Measurements from ENCODE around the gene VCX3A. TPM values are rescaled to one million over a fixed set of nuclear protein-coding genes. Genes with fewer than 3 reads are reported as not detected.

Gene VCX3A
- total RNA-seq, 1 donor from 2014 or later: not detected

- no peaks in the 10 kb centered on the region for H3K36me3 ChIP-seq
- TF ChIP-seq CTCF (IDR thresholded peaks at IDR 0.05): no peak
- DNase-seq (ENCODE audit: low spot score in 2 of 2): no peak
Observed at GRCh38 chrX:6545712-6546111, 10.8 kb upstream of the VCX3A start.

GRCh38 chrX:6526564-6527136 is 8.3 kb downstream of the VCX3A start:
- Histone ChIP-seq H3K4me1 (no peaks in the 10 kb centered on the region), H3K9me3 (no peaks in the 10 kb centered on the region), H3K4me3 (no peak overlapping the region), H3K27me3 (no peaks in the 10 kb centered on the region), H3K36me3 (no peaks in the 10 kb centered on the region), H3K27ac (no peak overlapping the region)
- TF ChIP-seq CTCF (IDR thresholded peaks at IDR 0.05): no peak
- DNase-seq (ENCODE audit: low spot score in 2 of 2): no peak
- intact Hi-C loops (cut with DNase I): no loop called here

More at GRCh38 chrX:6545712-6546111, 10.8 kb upstream of the VCX3A start:
- Histone ChIP-seq H3K4me3 (no peak overlapping the region), H3K4me1 (no peaks in the 10 kb centered on the region), H3K27me3 (no peaks in the 10 kb centered on the region), H3K27ac (no peak overlapping the region), H3K9me3 (no peaks in the 10 kb centered on the region)
- intact Hi-C loops (cut with DNase I): no loop called here

GRCh38 chrX:6517376-6517775 is 17.5 kb downstream of the VCX3A start:
- TF ChIP-seq CTCF (IDR thresholded peaks at IDR 0.05): no peak

GRCh38 chrX:6506444-6506843 is 28.5 kb downstream of the VCX3A start:
- no peak for TF ChIP-seq CTCF (IDR thresholded peaks at IDR 0.05)
- H3K4me3 ChIP-seq: no peak overlapping the region
- no peaks in the 10 kb centered on the region for H3K9me3 ChIP-seq
- no peak overlapping the region for H3K27ac ChIP-seq
- intact Hi-C loops (cut with DNase I): no loop called here
- H3K27me3 ChIP-seq: no peaks in the 10 kb centered on the region
- H3K4me1 ChIP-seq: no peaks in the 10 kb centered on the region
- DNase-seq (ENCODE audit: low spot score in 2 of 2): no peak
- no peaks in the 10 kb centered on the region for H3K36me3 ChIP-seq

More at GRCh38 chrX:6517376-6517775, 17.5 kb downstream of the VCX3A start:
- H3K27me3 ChIP-seq: no peaks in the 10 kb centered on the region
- no peak overlapping the region for H3K4me3 ChIP-seq
- no peak for DNase-seq (ENCODE audit: low spot score in 2 of 2)
- no peaks in the 10 kb centered on the region for H3K4me1 ChIP-seq
- H3K27ac ChIP-seq: no peak overlapping the region
- intact Hi-C loops (cut with DNase I): no loop called here
- no peaks in the 10 kb centered on the region for H3K36me3 ChIP-seq
- H3K9me3 ChIP-seq: peaks cover 0 to 5% of the 10 kb centered on the region in 2 donors

- Histone ChIP-seq H3K27ac (no peak overlapping the region), H3K4me3 (no peak overlapping the region), H3K9me3 (no peaks in the 10 kb centered on the region), H3K27me3 (no peaks in the 10 kb centered on the region), H3K36me3 (no peaks in the 10 kb centered on the region), H3K4me1 (no peaks in the 10 kb centered on the region)
- intact Hi-C loops (cut with DNase I): no loop called here
- DNase-seq (ENCODE audit: low spot score in 2 of 2): no peak
- no peak for TF ChIP-seq CTCF (IDR thresholded peaks at IDR 0.05)
Observed at GRCh38 chrX:6505960-6506359, 29.0 kb downstream of the VCX3A start.

- H3K9me3 ChIP-seq: no peaks in the 10 kb centered on the region
Observed at GRCh38 chrX:6500719-6501118, 34.2 kb downstream of the VCX3A start.

More at GRCh38 chrX:6500719-6501118, 34.2 kb downstream of the VCX3A start:
- TF ChIP-seq CTCF (IDR thresholded peaks at IDR 0.05): no peak
- no peaks in the 10 kb centered on the region for H3K27me3 ChIP-seq
- no peak overlapping the region for H3K4me3 ChIP-seq
- no peak overlapping the region for H3K27ac ChIP-seq
- no peaks in the 10 kb centered on the region for H3K4me1 ChIP-seq
- no peaks in the 10 kb centered on the region for H3K36me3 ChIP-seq
- DNase-seq (ENCODE audit: low spot score in 2 of 2): no peak
- intact Hi-C loops (cut with DNase I): no loop called here
